ENCODE results near the gene TCERG1L.

The TCERG1L gene

DNA sequence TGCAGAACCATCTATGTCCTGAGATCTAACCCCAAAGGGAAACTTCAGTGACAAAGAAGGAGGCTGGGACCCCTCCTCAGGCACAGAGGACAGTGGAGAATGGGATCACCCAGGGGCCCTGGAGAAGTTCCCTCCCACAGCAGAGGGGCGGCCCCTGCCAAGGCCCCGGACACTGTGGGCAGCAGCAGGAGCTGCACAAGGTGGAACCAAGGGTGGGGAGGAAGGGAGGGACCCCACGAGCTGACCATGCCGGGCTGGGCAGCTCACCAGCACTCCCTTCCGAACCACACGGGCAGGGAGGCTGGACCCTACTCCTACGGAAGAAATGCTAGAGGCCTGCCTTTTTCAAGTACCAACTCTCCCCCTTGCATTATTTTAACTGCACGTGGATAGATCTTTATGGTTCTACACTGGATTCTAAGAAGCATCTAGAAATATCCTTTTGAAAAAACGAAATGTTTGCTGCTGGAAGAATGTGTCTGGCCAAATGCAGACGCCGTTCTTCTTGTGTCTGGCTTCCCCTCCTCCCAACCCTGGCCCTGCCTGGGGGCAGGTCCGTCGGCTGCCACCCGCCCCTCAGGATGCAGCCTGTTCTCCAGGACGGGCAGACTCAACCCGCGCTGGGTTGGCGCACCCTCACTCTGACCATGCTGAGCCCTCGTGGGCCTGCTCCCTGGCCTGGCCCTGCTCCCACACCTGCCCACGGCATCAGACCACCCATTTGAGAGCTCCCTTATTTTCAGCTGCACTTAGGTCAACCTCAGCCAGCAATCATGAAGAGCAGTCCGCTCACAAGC lies 193.9 kb downstream of the TCERG1L start:
- no peak for TF ChIP-seq CTCF (IDR thresholded peaks at IDR 0.05)

DNA sequence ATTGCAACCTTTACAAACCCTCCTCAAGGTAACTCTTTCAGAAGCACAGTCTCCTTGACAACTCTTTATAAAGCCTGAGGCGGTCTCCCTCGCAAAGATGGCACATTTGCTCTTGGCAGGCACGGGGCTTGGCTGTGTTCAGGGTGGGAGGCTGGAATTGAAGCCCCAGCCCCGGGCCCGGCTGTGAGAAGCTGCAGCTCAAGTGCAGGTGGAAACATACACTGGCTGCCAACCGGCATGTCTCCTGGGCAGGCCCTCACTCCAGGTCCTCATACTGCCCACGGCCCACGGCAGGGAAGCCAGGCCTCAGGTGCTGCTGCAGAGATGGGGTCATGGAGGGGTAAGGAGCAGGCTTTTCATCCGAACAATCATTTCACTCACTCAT lies 194.5 kb downstream of the TCERG1L start:
- no peak for TF ChIP-seq CTCF (IDR thresholded peaks at IDR 0.05)

DNA sequence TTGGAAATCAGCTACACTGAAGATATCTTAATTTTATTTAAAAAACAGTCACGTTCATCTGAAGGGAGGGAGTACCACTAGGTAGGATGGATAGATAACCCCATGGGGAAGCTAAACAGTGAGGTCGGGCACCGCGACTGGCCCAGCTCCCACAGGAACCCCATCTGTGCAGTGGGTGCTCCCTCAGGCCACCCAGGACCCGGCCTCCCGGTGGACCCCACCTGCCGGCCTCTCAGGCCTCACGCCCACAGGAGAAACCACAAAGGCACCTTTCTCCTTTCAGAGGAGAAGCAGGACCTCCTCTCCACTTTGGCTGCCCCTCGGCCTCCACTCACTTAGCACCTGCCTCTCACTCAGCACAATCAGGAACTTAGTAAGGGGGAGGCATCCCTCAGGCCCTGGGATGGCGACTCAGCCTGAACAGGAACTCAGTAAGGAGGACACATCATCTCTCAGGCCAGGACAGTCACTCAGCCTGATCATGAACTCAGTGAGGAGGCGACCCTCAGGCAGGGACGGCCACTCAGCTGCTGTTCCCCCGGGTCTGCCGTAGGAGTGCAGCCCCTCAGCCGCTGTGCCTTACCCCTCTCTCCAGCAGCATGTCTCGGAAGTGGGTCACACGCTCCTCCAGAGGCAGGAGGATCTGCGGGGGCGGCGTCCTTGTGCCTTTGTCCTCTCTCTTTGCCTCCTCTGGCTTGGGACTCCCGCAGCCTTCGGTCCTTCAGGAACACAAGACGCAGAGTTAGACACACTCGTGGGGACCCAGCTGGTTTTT lies 195.1 kb downstream of the TCERG1L start:
- TF ChIP-seq CTCF (IDR thresholded peaks at IDR 0.05) = no peak

- no peak for TF ChIP-seq CTCF (IDR thresholded peaks at IDR 0.05)
Observed at GRCh38 chr10:131115801-131116200, 195.7 kb downstream of the TCERG1L start.

GRCh38 chr10:131115321-131115720 lies 196.2 kb downstream of the TCERG1L start:
- TF ChIP-seq CTCF (IDR thresholded peaks at IDR 0.05) = no peak

GRCh38 chr10:131114846-131115245 lies 196.7 kb downstream of the TCERG1L start:
- no peak for TF ChIP-seq CTCF (IDR thresholded peaks at IDR 0.05)

GRCh38 chr10:131113709-131114291 lies 197.7 kb downstream of the TCERG1L start:
- TF ChIP-seq CTCF (IDR thresholded peaks at IDR 0.05) = no peak

Data from LNCAP (cell line).